Limb (tissue), 2 donors: ENCODE results near the gene GNL1.
A peak's percentile ranks its signal among the peaks of the same experiment; 100 is the strongest.
"Not testable (repeated sequence)": the region's sequence is repeated elsewhere in the genome, so short reads cannot be mapped to it uniquely, and the experiment has no call there.

Source experiments
- DNase-seq, 2 donors: peaks; one replicate each; pipeline ENCODE4 v3.0.0-alpha.2; 2016; ENCODE audit errors: extremely low spot score in 2 of 2

The GNL1 gene

GRCh38 chr6:30533460-30534294, 22.6 kb downstream of the GNL1 start:
- no peak for DNase-seq

GRCh38 chr6:30530014-30530413, 26.3 kb downstream of the GNL1 start:
- DNase-seq, result no peak

- DNase-seq, result not testable (repeated sequence)
These were observed 26.9 kb downstream of the GNL1 start for GRCh38 chr6:30529349-30529875.

- not testable (repeated sequence) for DNase-seq
These were observed 29.8 kb downstream of the GNL1 start for GRCh38 chr6:30526444-30526843.

GRCh38 chr6:30521952-30522351, 34.3 kb downstream of the GNL1 start:
- DNase-seq, result not testable (repeated sequence)

GRCh38 chr6:30521082-30521481, 35.2 kb downstream of the GNL1 start:
- DNase-seq, result not testable (repeated sequence)

GRCh38 chr6:30520522-30520921, 35.8 kb downstream of the GNL1 start:
- DNase-seq, result no peak

- DNase-seq, result not testable (repeated sequence)
These were observed 37.7 kb downstream of the GNL1 start for GRCh38 chr6:30518505-30519145.

- not testable (repeated sequence) for DNase-seq
These were observed 38.4 kb downstream of the GNL1 start for GRCh38 chr6:30517767-30518504.

GRCh38 chr6:30516754-30517076, 39.6 kb downstream of the GNL1 start:
- DNase-seq, result not testable (repeated sequence)

GRCh38 chr6:30515944-30516753, 40.1 kb downstream of the GNL1 start:
- DNase-seq, result peak; percentile 77 to 81

GRCh38 chr6:30515106-30515505, 41.2 kb downstream of the GNL1 start:
- no peak for DNase-seq

- DNase-seq, result no peak
These were observed 42.8 kb downstream of the GNL1 start for GRCh38 chr6:30513451-30513850.

GRCh38 chr6:30511169-30511546, 45.1 kb downstream of the GNL1 start:
- DNase-seq, result no peak

- DNase-seq, result no peak
These were observed 45.7 kb downstream of the GNL1 start for GRCh38 chr6:30510419-30511168.

GRCh38 chr6:30508890-30509736, 47.2 kb downstream of the GNL1 start:
- no peak for DNase-seq

GRCh38 chr6:30507849-30508827, 48.2 kb downstream of the GNL1 start:
- no peak for DNase-seq
